SHP77 treated with DMSO at 0.1 percent for 48 hours (cell line): ENCODE data around the gene CEACAM16.

Experiments used
- DNase-seq: peaks from one replicate; lab custom pipeline; 2025; lab: John Stamatoyannopoulos, UW

Gene CEACAM16

GRCh38 chr19:44746616-44746945 lies 47.6 kb downstream of the CEACAM16 start:
- no peak for DNase-seq

DNA sequence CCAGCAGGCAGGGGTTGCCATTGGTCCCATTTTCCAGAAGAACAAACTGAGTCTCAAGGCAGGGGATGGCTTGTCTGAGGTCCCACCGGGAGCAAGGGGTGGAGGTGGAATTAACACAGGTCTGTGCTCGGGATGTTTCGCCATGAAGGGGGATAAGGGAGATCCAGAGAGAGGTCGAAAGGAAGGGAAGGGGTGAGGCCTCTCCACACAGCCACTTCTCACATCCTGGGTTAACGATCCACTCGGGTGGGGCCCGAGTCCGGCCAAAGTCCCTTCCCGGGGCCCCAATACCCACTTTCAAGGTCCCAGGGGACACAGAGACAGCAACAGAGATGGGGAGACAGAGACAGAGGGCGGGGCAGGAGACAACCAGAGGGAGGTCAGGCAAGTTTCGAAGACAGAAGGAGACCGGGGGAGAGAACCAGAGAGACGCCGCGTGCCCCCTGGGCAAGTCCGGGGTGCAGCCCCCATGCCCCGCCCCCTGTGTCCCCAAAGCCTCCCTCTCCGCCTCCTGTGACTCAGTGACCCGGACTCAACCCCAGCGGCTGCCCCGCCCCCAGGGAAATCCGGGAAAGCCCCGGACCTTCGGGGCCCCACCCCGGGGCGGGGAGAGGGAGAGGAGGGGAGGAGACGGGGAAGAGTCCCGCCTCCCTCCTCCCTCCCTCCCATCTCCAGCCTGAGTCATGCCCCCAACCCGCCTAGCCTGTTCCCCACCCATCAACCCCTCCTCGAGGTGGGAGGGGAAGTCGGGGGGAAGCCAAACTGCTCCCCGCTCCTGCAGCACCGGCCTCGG lies 48.2 kb downstream of the CEACAM16 start:
- no peak for DNase-seq

GRCh38 chr19:44747739-44748425 lies 48.9 kb downstream of the CEACAM16 start:
- DNase-seq: peak; percentile 41

DNA sequence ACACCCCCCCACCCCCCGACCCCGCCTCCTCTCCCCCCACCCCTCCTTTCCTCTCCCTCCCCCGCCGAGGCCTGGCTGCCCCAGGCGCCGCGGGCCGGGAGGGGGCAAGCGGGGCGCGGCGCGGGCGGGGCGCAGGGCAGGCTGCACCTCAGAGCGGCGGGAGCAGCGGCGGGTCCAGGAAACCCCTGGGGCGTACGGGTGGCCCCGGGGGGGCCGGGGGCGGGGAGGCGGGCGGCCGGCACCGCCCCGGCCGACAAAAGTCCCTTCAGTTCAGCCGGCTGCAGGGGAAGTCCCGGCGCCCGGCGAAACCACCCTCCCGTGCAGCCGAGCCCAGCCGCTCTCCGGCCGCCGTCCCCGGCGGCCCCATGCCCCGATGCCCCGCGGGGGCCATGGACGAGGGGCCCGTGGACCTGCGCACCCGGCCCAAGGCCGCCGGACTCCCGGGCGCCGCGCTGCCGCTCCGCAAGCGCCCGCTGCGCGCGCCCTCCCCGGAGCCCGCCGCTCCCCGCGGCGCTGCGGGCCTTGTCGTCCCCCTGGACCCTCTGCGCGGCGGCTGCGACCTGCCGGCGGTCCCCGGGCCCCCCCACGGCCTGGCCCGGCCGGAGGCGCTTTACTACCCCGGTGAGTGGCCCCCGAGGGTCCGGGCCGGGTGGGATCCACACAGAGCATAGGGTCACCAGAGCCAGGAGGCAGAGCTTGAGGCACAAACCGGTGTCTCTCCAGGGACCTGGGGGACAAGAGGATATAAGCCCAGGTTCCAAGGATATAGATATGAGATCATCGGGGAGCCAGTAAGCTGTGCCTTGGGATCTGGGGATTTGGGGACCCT lies 49.7 kb downstream of the CEACAM16 start, which contains the start of gene BCL3:
Gene BCL3 (plus strand): TSS at position 283 of the 829 bp plus-strand sequence. CDS start 83 bp downstream, at position 366.
- no peak for DNase-seq

DNA sequence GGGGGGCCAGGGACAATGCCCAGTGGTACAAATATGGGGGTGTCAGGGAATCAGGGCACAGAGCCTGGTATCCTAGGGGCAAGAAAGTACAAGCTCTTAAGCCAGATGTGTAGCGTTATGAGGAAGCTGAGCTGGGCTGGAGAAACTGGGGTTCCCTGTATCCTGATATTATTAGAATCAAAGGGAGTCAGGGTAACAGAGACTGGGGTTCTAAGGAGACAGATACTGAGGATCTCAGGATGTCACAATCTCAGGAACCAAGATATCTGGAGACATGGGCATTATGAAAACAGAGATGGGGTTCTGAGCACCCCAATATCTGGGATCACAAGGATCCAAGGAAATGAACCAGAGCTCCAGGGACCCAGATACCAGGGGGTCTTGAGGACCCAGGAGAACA lies 50.3 kb downstream of the CEACAM16 start:
- DNase-seq: no peak

DNA sequence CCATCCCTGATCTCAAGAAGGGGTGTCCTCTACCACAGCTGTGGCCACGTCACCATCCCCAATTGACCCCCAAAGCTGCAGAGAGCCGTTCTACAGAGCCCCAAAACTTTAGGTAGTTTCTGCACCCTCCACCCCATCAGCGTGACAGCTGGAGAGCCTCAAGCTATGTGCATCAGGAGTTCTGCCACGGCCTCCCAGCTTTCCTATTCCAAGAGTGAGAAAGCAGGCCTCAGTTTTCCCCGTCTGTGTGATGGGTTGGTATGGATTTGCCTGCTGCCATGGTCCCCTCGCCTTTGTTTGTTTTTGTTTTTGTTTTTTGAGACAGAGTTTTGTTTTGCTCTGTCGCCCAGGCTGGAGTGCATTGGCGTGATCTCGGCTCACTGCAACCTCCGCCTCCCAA lies 51.0 kb downstream of the CEACAM16 start:
- DNase-seq: no peak

DNA sequence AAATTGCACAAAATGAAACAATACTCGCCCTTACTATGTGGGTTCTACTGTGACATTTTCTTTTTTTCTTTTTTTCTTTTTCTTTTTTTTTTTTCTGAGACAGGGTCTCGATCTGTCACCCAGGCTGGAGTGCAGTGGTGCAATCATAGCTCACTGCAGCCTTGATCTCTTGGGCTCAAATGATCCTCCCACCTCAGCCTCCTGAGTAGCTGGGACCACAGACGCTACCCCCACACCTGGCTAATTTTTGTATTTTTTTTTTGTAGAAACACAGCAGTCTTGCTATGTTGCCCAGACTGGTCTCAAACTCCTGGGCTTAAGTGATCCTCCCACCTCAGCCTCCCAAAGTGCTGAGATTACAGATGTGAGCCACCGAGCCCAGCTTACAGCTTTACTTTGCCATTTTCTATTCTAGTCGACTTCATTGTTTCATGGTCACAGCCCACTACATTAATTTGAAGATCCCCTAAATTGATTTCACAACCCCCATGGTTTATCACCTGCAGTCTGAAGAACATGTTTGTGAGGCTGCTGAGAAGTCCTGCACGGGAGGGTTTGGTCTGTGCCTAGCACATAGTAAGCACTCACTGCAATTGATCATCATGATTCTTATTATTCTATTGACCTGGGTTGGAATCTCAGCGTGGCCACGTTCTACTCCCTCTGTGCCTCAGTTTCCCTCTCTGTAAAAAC lies 53.3 kb downstream of the CEACAM16 start:
- no peak for DNase-seq

- DNase-seq: peak; percentile 93
Observed at GRCh38 chr19:44752816-44753625, 54.1 kb downstream of the CEACAM16 start.

DNA sequence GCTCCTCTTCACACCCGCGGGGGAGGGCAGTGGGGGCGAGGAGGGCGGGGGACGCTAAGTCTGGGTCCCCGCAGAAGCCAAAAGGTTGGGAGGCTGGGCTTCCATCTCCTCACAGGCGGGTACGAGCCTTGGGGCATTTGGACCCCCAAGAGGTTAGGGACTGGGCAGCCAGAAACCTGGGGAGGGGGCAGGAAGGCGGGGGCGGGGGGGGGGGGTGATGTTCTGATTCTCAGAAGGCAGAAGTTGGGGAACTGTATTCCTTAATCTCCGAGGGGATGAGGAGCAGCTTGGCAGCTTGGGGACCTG lies 54.6 kb downstream of the CEACAM16 start:
- DNase-seq: no peak

- DNase-seq: peak; percentile 49
Observed at GRCh38 chr19:44753932-44754749, 55.2 kb downstream of the CEACAM16 start.

DNA sequence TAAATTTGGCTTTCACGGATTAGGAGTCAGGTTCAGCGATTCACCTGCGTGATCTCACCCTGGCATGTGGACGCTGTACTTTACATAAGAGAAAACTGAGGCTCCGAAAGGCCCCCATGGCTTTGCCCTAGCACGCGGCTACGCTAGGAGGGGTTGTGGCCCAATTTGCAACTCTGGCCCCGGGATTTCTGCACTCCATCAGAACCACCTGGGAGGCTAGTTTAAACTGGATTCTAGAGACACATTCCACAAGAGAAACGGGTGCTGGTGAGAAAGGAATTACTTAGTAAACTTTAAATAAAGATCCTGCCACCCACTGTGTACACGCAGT lies 55.8 kb downstream of the CEACAM16 start:
- DNase-seq: no peak

DNA sequence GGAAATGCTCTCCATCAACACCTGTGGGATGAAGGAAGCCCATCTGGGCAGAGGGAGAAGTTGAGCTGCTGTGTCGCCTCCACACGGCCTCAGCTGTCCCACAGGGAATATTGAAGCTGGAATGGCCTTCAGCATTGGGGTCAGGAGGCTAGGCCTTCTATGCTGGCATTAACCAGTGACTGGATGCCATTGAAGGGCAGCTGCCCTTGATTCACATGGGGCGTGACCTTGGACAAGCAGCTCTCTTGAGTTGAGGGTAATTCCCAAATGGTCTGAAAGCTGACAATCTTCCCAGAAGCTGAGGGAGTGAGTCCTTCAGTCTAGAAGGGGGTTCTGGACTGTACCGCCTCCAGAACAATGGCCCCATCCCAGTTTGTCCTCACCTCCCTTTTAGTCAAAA lies 56.3 kb downstream of the CEACAM16 start:
- DNase-seq: no peak

GRCh38 chr19:44756089-44756562 lies 57.2 kb downstream of the CEACAM16 start:
- DNase-seq: no peak

DNA sequence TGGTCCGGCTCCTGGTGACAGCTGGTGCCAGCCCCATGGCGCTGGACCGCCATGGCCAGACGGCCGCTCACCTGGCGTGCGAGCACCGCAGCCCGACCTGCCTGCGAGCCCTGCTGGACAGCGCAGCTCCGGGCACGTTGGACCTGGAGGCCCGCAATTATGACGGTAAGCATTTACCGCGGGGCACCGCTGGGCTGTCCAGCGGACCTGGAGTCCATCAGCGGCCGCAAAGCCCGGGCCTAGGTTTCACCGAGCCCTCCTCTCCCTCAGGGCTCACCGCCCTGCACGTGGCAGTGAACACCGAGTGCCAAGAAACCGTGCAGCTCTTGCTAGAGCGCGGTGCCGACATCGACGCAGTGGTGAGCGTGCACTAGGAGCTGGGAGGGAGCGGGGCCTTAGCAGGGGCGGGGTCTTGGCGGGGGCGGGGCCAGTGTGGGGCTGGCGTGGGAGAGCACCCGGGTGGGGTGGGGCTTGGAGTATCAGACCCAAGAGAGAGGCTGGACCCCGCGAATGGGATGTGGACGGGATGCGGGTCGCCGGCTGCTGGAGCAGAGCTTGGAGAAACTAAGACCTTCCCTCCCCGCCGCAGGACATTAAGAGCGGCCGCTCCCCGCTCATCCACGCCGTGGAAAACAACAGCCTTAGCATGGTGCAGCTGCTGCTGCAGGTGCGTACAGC lies 58.2 kb downstream of the CEACAM16 start:
- DNase-seq: no peak

DNA sequence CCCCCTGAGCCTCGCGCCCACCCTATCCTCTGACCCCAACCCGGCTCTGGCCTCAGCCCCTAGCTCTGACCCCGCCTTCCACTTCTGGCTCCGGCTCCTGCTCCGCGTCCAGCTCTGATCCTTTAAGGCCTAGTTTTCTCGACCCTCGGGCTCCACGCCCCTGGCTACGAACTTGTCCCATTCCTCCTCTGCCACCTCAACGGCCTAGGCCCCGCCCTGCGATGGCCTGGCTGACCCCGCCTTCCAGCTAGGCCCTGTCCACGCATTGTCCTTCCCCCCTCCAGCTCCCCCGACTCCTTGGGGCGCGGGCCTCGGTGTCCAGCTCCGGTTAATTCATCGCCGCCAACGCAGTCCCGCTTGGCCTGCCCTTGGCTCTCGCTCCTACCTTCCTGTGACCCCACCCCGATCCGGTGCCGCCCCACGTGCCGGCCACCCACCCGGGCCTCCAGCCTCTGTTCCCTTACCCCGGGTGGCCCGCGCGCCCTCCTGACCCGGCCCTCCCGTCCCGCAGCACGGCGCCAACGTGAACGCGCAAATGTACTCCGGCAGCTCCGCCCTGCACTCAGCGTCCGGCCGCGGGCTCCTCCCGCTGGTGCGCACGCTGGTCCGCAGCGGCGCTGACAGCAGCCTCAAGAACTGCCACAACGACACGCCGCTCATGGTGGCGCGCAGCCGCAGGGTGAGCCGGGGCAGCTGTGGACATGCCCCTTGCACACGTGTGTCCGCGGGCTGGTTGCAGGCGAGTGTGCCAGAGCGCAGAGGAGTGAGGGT lies 59.0 kb downstream of the CEACAM16 start:
- DNase-seq: no peak

GRCh38 chr19:44758596-44758995 lies 59.6 kb downstream of the CEACAM16 start:
- DNase-seq: no peak

- DNase-seq: no peak
Observed at GRCh38 chr19:44759083-44759804, 60.3 kb downstream of the CEACAM16 start.
